Cardiac fibroblast (primary cell): Measurements from ENCODE around the gene SLC10A1.

Source experiments
- DNase-seq, 2 donors: peaks; one replicate each; pipeline versions ENCODE4 v3.0.0 to v3.0.0-alpha.2; 2010; ENCODE audit warnings: low read depth in 2 of 2
- H3K4me3 ChIP-seq, 2 donors: replicated peaks in 1 of 2; 1 replicate in 1 of 2; 2 replicates in 1 of 2; pipeline ENCODE4 v1.5.1; 2011; ENCODE audit warnings: low read depth in 2 of 2, low read length in 2 of 2, mild to moderate bottlenecking in 2 of 2, moderate library complexity in 1 of 2
- TF ChIP-seq, protein P1 (sequence below): IDR thresholded peaks from one replicate; pipeline ENCODE4 v1.5.1; 2011; ENCODE audit warnings: low read depth, mild to moderate bottlenecking, low read length, inconsistent platforms

The SLC10A1 gene

DNA sequence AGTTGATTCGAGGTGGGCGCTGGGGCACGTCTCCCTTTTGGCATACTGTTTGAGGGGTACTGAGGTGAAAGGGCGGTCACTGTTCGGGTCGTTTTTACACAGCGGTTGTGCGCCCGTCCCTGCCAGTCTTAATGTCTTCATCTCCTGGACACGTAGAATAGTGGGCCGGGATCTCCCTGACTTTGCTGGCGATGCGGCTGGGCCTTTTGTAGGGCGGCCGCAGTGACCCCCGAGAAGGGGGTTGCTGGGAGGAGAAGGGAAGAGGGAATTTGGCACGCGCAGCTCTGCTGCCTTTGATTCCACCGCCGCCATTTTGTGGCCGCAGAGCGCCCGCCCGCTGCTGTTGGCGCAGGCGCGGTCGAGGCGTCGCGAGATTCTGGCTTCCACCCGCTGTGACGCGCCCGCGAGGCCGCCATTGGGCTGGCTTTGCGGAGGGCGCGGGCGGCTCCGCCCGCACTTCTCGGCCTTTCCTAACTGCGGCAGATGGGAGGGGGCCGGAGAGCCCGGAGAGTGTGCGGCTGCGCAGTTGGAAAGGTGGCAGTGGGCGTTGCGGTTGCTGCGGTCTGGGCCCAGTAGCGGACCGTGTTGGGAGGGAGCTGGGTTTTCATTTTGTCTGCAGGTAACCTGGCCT, 29.6 kb downstream of the SLC10A1 start:
- TF ChIP-seq, protein P1, sequence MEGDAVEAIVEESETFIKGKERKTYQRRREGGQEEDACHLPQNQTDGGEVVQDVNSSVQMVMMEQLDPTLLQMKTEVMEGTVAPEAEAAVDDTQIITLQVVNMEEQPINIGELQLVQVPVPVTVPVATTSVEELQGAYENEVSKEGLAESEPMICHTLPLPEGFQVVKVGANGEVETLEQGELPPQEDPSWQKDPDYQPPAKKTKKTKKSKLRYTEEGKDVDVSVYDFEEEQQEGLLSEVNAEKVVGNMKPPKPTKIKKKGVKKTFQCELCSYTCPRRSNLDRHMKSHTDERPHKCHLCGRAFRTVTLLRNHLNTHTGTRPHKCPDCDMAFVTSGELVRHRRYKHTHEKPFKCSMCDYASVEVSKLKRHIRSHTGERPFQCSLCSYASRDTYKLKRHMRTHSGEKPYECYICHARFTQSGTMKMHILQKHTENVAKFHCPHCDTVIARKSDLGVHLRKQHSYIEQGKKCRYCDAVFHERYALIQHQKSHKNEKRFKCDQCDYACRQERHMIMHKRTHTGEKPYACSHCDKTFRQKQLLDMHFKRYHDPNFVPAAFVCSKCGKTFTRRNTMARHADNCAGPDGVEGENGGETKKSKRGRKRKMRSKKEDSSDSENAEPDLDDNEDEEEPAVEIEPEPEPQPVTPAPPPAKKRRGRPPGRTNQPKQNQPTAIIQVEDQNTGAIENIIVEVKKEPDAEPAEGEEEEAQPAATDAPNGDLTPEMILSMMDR = no peak
- peak overlapping the region; percentile 96 to 99 for H3K4me3 ChIP-seq
- peak; percentile 90 to 94 for DNase-seq

DNA sequence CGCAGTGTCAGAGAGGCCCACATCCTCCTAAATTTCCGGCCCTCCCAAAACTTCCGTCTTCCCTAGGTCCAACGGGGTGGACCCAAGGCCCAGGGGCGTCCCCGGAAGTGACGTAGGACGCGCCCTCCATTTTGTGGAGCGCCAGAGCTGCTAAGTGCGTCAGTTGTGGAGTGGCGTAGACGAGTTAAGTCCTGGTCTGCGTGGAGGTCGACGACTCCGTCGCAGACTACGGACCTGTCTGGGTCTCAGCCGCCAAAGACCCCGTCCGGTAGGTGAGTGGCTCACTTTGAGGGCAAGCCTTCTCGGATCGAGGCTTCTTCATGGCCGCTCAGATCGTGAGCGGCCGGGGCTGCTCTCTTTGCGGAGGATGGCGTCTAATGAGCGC, 30.1 kb downstream of the SLC10A1 start, which contains the start of gene SRSF5:
SRSF5 (plus strand) TSS at position 159 of the 385 bp plus-strand sequence. CDS start 1,015 bp downstream, outside the sequence.
- TF ChIP-seq, protein P1 = no peak
- DNase-seq = peak; percentile 99
- peak within 1 kb of the TSS; percentile 96 to 99 for H3K4me3 ChIP-seq

- peak in 1 of 2 donors; percentile 68 for DNase-seq
- TF ChIP-seq, protein P1 = no peak
- H3K4me3 ChIP-seq = no peak overlapping the region
Observed at GRCh38 chr14:69763761-69764510, 33.1 kb downstream of the SLC10A1 start.

GRCh38 chr14:69760810-69761209, 36.2 kb downstream of the SLC10A1 start:
- peak in 1 of 2 donors; percentile 52 for DNase-seq
- no peak overlapping the region for H3K4me3 ChIP-seq
- TF ChIP-seq, protein P1 = no peak

GRCh38 chr14:69756298-69756697, 40.7 kb downstream of the SLC10A1 start:
- no peak overlapping the region for H3K4me3 ChIP-seq
- TF ChIP-seq, protein P1 = no peak
- no peak for DNase-seq

- H3K4me3 ChIP-seq = no peak overlapping the region
- DNase-seq = no peak
- TF ChIP-seq, protein P1 = no peak
Observed at GRCh38 chr14:69755784-69756183, 41.3 kb downstream of the SLC10A1 start.
